ENCODE measurements around the gene DLX3.

DNA sequence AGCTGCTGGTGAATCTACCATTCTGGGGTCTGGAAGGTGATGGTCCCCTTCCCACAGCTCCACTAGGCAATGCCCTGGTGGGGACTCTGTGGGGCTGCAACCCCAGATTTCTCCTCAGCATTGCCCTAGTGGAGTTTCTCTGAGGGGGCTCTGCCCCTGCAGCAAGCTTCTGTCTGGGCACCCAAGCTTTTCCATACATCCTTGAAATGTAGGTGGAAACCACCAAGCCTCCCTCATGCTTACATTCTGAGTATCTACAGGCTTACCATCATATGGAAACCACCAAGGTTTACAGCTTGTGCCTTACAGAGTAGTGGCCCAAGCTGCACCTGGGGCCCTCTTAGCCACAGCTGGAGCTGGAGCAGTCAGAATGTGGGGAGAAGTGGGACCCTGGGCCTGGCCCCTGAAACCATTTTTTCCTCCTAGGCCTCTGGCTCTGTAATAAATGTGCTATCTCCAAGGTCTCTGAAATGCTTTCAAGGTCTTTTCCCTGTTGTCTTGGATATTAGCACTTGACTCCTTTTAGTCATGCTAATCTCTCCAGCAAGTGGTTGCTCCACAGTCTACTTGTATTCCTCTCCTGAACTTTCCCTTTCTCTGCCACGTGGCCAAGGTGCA lies 19.6 kb upstream of the DLX3 start:
- TF ChIP-seq, protein P1, sequence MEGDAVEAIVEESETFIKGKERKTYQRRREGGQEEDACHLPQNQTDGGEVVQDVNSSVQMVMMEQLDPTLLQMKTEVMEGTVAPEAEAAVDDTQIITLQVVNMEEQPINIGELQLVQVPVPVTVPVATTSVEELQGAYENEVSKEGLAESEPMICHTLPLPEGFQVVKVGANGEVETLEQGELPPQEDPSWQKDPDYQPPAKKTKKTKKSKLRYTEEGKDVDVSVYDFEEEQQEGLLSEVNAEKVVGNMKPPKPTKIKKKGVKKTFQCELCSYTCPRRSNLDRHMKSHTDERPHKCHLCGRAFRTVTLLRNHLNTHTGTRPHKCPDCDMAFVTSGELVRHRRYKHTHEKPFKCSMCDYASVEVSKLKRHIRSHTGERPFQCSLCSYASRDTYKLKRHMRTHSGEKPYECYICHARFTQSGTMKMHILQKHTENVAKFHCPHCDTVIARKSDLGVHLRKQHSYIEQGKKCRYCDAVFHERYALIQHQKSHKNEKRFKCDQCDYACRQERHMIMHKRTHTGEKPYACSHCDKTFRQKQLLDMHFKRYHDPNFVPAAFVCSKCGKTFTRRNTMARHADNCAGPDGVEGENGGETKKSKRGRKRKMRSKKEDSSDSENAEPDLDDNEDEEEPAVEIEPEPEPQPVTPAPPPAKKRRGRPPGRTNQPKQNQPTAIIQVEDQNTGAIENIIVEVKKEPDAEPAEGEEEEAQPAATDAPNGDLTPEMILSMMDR (IDR thresholded peaks at IDR 0.05): no peak
- no peak for TF ChIP-seq POLR2AphosphoS5 (IDR thresholded peaks at IDR 0.05)
- TF ChIP-seq POLR2A (IDR thresholded peaks at IDR 0.05): no peak

All from breast epithelium (tissue), 3 donors.